Motor neuron (in vitro differentiated cells): ENCODE measurements around the gene SPAG16. TPM values are rescaled to one million over a fixed set of nuclear protein-coding genes. Genes with fewer than 3 reads are reported as not detected.
A peak's percentile ranks its signal among the peaks of the same experiment; 100 is the strongest.

Source experiments
- ATAC-seq, 8 experiments: fragments of 200-7000 bp; cut with Tn5 transposase; replicated peaks in 6 of 8; 2 replicates each; pipeline ENCODE4 v1.8.0; 2021; ENCODE audit warnings: mild to moderate bottlenecking in 8 of 8, moderate library complexity in 8 of 8
- H3K27ac ChIP-seq, 2 donors: fragments of 250-450 bp; sonication (Bioruptor Pico); 2 replicates each; pipeline ENCODE4 v1.9.0; 2021; ENCODE audit warnings: antibody characterized with exemption in 2 of 2, mild to moderate bottlenecking in 2 of 2, moderate library complexity in 1 of 2
- H3K4me1 ChIP-seq, 2 donors: fragments of 250-450 bp; sonication (Bioruptor Pico); replicated peaks in 1 of 2; 2 replicates each; pipeline ENCODE4 v1.6.1; 2021; ENCODE audit warnings: antibody characterized with exemption in 2 of 2, mild to moderate bottlenecking in 2 of 2, moderate library complexity in 1 of 2
- H3K4me3 ChIP-seq, 5 donors: fragments of 250-450 bp; sonication (Bioruptor Pico); 2 replicates each; pipeline ENCODE4 v1.9.0; 2021; ENCODE audit warnings: antibody characterized with exemption in 5 of 5, mild to moderate bottlenecking in 5 of 5, moderate library complexity in 4 of 5
- WGBS, 10 experiments: fragments of 450-650 bp; shearing (Covaris generic); methylation state at CpG; one replicate each; pipeline ENCODE4 v1.0.0; 2022; 5-methylcytosine and 5-hydroxymethylcytosine counted together
- in situ Hi-C, 9 experiments: fragments of 400-800 bp; cut with MboI; loops; one replicate each; pipeline ENCODE4 v1.15.0; 2021; ENCODE audit warnings: low sequenced_read_pairs in 9 of 9, low pct_unique_long_range_greater_than_20kb in 2 of 9; ENCODE audit not compliant: unreplicated experiment in 9 of 9
- total RNA-seq, 8 experiments: library from RNA; unstranded; fragments of 300-600 nt; gene quantifications; 2 replicates each; pipeline versions ENCODE4 v1.2.3 to v1.2.4, GENCODE V29; 2022

SPAG16 gene
- total RNA-seq, 8 experiments from 2014 or later, result 13.2 to 123 (median 34.7) TPM

- Histone ChIP-seq H3K4me1 (peaks cover 2 to 6% of the 10 kb centered on the region in 2 donors), H3K27ac (no peak overlapping the region), H3K4me3 (no peak overlapping the region)
- in situ Hi-C loops, result no loop called here
- WGBS, 10 experiments, result 0 to 82% (median 24%) methylated on average over 1 to 3 of the region's 3 CpGs; no CpG with 5 or more reads in 2 of the 10 experiments
- peak; percentile 35 to 97 (median 88) for ATAC-seq
Observed at GRCh38 chr2:213766465-213766901, 482.2 kb downstream of the SPAG16 start.

GRCh38 chr2:213787869-213788268 is 503.6 kb downstream of the SPAG16 start:
- ATAC-seq, result no peak
- no peak overlapping the region for H3K4me3 ChIP-seq
- in situ Hi-C loops, result no loop called here
- H3K4me1 ChIP-seq, result no peaks in the 10 kb centered on the region
- 21 to 100% (median 92%) methylated on average over 1 to 2 of the region's 2 CpGs for WGBS, 10 experiments
- no peak overlapping the region for H3K27ac ChIP-seq

GRCh38 chr2:213789940-213790339 is 505.7 kb downstream of the SPAG16 start:
- no peak overlapping the region for H3K4me3 ChIP-seq
- in situ Hi-C loops, result no loop called here
- no peaks in the 10 kb centered on the region for H3K4me1 ChIP-seq
- no peak overlapping the region for H3K27ac ChIP-seq
- ATAC-seq, result no peak
- WGBS, 10 experiments, result 4 to 100% (median 85%) methylated on average over 1 of the region's 1 CpG

- no peak overlapping the region for H3K4me3 ChIP-seq
- in situ Hi-C loops, result no loop called here
- H3K27ac ChIP-seq, result no peak overlapping the region
- H3K4me1 ChIP-seq, result no peaks in the 10 kb centered on the region
- no peak for ATAC-seq
- WGBS, 10 experiments, result 78 to 97% (median 93%) methylated on average over 1 to 3 of the region's 3 CpGs; no CpG with 5 or more reads in 3 of the 10 experiments
Observed at GRCh38 chr2:213792045-213792444, 507.8 kb downstream of the SPAG16 start.

GRCh38 chr2:213806125-213806726 is 522.0 kb downstream of the SPAG16 start:
- Histone ChIP-seq H3K4me1 (no peaks in the 10 kb centered on the region), H3K4me3 (no peak overlapping the region), H3K27ac (no peak overlapping the region)
- ATAC-seq, result peak in 1 of 8 experiments; percentile 30
- in situ Hi-C loops, result no loop called here
- 0 to 86% (median 60%) methylated on average over 1 of the region's 1 CpG; no CpG with 5 or more reads in 1 of the 10 experiments for WGBS, 10 experiments

- H3K4me3 ChIP-seq, result no peak overlapping the region
- no peak overlapping the region for H3K27ac ChIP-seq
- in situ Hi-C loops, result no loop called here
- peak in 1 of 8 experiments; percentile 16 for ATAC-seq
- no peaks in the 10 kb centered on the region for H3K4me1 ChIP-seq
Observed at GRCh38 chr2:213816583-213816982, 532.3 kb downstream of the SPAG16 start.

GRCh38 chr2:213818436-213818835 is 534.2 kb downstream of the SPAG16 start:
- Histone ChIP-seq H3K4me3 (no peak overlapping the region), H3K27ac (no peak overlapping the region), H3K4me1 (no peaks in the 10 kb centered on the region)
- peak in 2 of 8 experiments; percentile 16 to 44 for ATAC-seq
- 0 to 80% (median 43%) methylated on average over 1 of the region's 1 CpG; no CpG with 5 or more reads in 3 of the 10 experiments for WGBS, 10 experiments
- in situ Hi-C loops, result no loop called here

GRCh38 chr2:213834331-213834730 is 550.1 kb downstream of the SPAG16 start:
- H3K4me3 ChIP-seq, result no peak overlapping the region
- no peaks in the 10 kb centered on the region for H3K4me1 ChIP-seq
- in situ Hi-C loops, result no loop called here
- H3K27ac ChIP-seq, result no peak overlapping the region
- ATAC-seq, result peak in 2 of 8 experiments; percentile 81 to 82

- ATAC-seq, result no peak
- 17 to 100% (median 90%) methylated on average over 1 of the region's 1 CpG; no CpG with 5 or more reads in 2 of the 10 experiments for whole genome bisulfite sequencing, 10 experiments
- H3K27ac ChIP-seq, result no peak overlapping the region
- no peak overlapping the region for H3K4me3 ChIP-seq
- in situ Hi-C loops, result no loop called here
- no peaks in the 10 kb centered on the region for H3K4me1 ChIP-seq
Observed at GRCh38 chr2:213834746-213835145, 550.5 kb downstream of the SPAG16 start.

GRCh38 chr2:213846856-213847255 is 562.6 kb downstream of the SPAG16 start:
- no peak overlapping the region for H3K27ac ChIP-seq
- H3K4me3 ChIP-seq, result no peak overlapping the region
- no peaks in the 10 kb centered on the region for H3K4me1 ChIP-seq
- WGBS, 10 experiments, result 0 to 80% (median 57%) methylated on average over 1 of the region's 1 CpG; no CpG with 5 or more reads in 3 of the 10 experiments
- in situ Hi-C loops, result no loop called here
- ATAC-seq, result no peak

GRCh38 chr2:213847316-213847715 is 563.1 kb downstream of the SPAG16 start:
- no peak overlapping the region for H3K27ac ChIP-seq
- H3K4me1 ChIP-seq, result no peaks in the 10 kb centered on the region
- H3K4me3 ChIP-seq, result no peak overlapping the region
- in situ Hi-C loops, result no loop called here
- no peak for ATAC-seq
- WGBS, 10 experiments, result 25 to 100% (median 80%) methylated on average over 1 to 3 of the region's 3 CpGs; no CpG with 5 or more reads in 1 of the 10 experiments

GRCh38 chr2:213848631-213849030 is 564.4 kb downstream of the SPAG16 start:
- Histone ChIP-seq H3K4me1 (no peaks in the 10 kb centered on the region), H3K27ac (no peak overlapping the region), H3K4me3 (no peak overlapping the region)
- 2 to 71% (median 31%) methylated on average over 1 to 4 of the region's 4 CpGs for WGBS, 10 experiments
- no peak for ATAC-seq
- in situ Hi-C loops, result no loop called here

- H3K27ac ChIP-seq, result no peak overlapping the region
- no peak overlapping the region for H3K4me3 ChIP-seq
- in situ Hi-C loops, result no loop called here
- peaks cover 0 to 21% of the 10 kb centered on the region in 2 donors for H3K4me1 ChIP-seq
- peak in 1 of 8 experiments; percentile 48 for ATAC-seq
Observed at GRCh38 chr2:213861638-213862037, 577.4 kb downstream of the SPAG16 start.

- in situ Hi-C loops, result no loop called here
- H3K4me3 ChIP-seq, result no peak overlapping the region
- WGBS, 10 experiments, result 20 to 96% (median 69%) methylated on average over 1 to 7 of the region's 7 CpGs
- no peak for ATAC-seq
- peaks cover 0 to 21% of the 10 kb centered on the region in 2 donors for H3K4me1 ChIP-seq
- H3K27ac ChIP-seq, result no peak overlapping the region
Observed at GRCh38 chr2:213862407-213863076, 578.3 kb downstream of the SPAG16 start.
